Spinal cord (tissue), 10 donors: Measurements from ENCODE around the gene TNFAIP3. TPM values are rescaled to one million over a fixed set of nuclear protein-coding genes. Genes with fewer than 3 reads are reported as not detected.

Experiments
- DNase-seq, 6 donors: peaks; one replicate each; pipeline versions ENCODE4 v3.0.0 to v3.0.0-alpha.2; 2013 to 2015; ENCODE audit warnings: low spot score in 6 of 6, low read depth in 4 of 6
- H3K27ac ChIP-seq: one replicate; pipeline ENCODE4 v1.5.1; 2013; ENCODE audit warnings: low read depth, low read length, control low read depth
- H3K27me3 ChIP-seq: one replicate; pipeline ENCODE4 v1.6.1; 2013; ENCODE audit warnings: low read length; ENCODE audit not compliant: control insufficient read depth, insufficient read depth
- H3K36me3 ChIP-seq: one replicate; pipeline ENCODE4 v1.6.1; 2013; ENCODE audit warnings: low read length; ENCODE audit not compliant: control insufficient read depth, insufficient read depth
- H3K4me1 ChIP-seq: one replicate; pipeline ENCODE4 v1.6.1; 2013; ENCODE audit warnings: low read length; ENCODE audit not compliant: control insufficient read depth, insufficient read depth
- H3K4me3 ChIP-seq: one replicate; pipeline ENCODE4 v1.5.1; 2013; ENCODE audit warnings: low read depth, low read length, control low read depth
- H3K9me3 ChIP-seq: one replicate; pipeline ENCODE4 v1.6.1; 2013; ENCODE audit warnings: low read length; ENCODE audit not compliant: control insufficient read depth, insufficient read depth
- WGBS: methylation state at CpG from one replicate; pipeline ENCODE4 v1.1.5; 2013; ENCODE audit warnings: missing lambda C conversion rate; ENCODE audit not compliant: insufficient coverage; 5-methylcytosine and 5-hydroxymethylcytosine counted together
- long read RNA-seq, 4 donors: transcript quantifications; one replicate each; lab custom pipeline, GENCODE V29; 2026
- polyA plus RNA-seq, 2 donors: library from polyadenylated mRNA; unstranded; fragments of 120-200 nt; gene quantifications; one replicate each; pipeline ENCODE4 v1.2.1, GENCODE V29; 2013; ENCODE audit not compliant: insufficient read length in 2 of 2
- total RNA-seq, 2 donors: library from RNA; depleted of rRNA in 1 of 2; stranded (reverse); fragments of 120-200 nt in 1 of 2; fragments of >200 nt in 1 of 2; gene quantifications; one replicate each; pipeline versions ENCODE4 v1.2.3 to v1.2.4, GENCODE V29; 2013 to 2014
- donor health status: healthy.

The TNFAIP3 gene
- 10 to 100 TPM in 1 of 2 donors, 1 to 10 TPM in 1; 5.1 to 10.0 TPM for total RNA-seq
- 1 to 10 TPM; 4.5 to 4.9 TPM for polyA plus RNA-seq
- long read RNA-seq, donor 1 = 0 reads
- long read RNA-seq, donor 2, partial matches to known transcripts = 0 of 1 reads
- long read RNA-seq, donor 2, other reads (novel, unspliced or antisense) = 0 of 1 reads
- long read RNA-seq, donor 3 = 0 reads
- long read RNA-seq, donor 4 = 0 reads

DNA sequence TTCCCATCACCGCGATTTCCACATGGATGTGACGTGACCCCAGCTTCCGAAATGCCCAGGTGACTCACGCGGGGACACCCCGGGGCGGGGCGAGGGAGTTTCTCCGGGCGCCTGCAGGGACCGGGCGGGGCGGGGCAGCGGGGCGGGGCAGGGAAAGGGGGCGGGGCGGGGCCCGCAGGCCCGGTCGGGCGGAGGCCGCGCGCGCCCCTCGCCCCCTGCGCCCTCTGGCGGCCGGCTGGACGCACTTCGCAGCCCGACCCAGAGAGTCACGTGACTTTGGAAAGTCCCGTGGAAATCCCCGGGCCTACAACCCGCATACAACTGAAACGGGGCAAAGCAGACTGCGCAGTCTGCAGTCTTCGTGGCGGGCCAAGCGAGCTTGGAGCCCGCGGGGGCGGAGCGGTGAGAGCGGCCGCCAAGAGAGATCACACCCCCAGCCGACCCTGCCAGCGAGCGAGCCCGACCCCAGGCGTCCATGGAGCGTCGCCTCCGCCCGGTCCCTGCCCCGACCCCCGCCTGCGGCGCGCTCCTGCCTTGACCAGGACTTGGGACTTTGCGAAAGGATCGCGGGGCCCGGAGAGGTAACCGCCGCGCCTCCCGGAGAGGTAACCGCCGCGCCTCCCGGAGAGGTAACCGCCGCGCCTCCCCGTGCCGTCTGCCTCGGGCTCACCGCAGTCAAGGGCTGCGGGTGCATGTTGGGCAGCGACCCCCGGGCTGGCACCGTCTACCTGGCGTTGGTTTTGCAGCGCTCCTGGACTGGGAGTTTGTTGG, at the start of gene TNFAIP3:
Gene TNFAIP3 (plus strand): TSS at position 346 of the 771 bp plus-strand sequence. CDS start 3,969 bp downstream, outside the sequence.
- peak in 5 of 6 donors; percentile 53 to 96 (median 85) for DNase-seq
- H3K27ac ChIP-seq = peak within 1 kb of the TSS; percentile 65
- peaks cover 17% of the 10 kb centered on the region for H3K4me1 ChIP-seq
- WGBS = under 1% methylated on average over 87 of the region's 87 CpGs
- H3K36me3 ChIP-seq = no peaks in the 10 kb centered on the region
- H3K27me3 ChIP-seq = peaks cover 3% of the 10 kb centered on the region
- peak within 1 kb of the TSS; percentile 74 for H3K4me3 ChIP-seq
- H3K9me3 ChIP-seq = no peaks in the 10 kb centered on the region

GRCh38 chr6:137818440-137818839, 48.6 kb upstream of the TNFAIP3 start:
- DNase-seq = no peak
- H3K4me1 ChIP-seq = no peaks in the 10 kb centered on the region
- H3K27ac ChIP-seq = no peak overlapping the region
- no peak overlapping the region for H3K4me3 ChIP-seq
- no peaks in the 10 kb centered on the region for H3K9me3 ChIP-seq
- 100% methylated on average over 2 of the region's 3 CpGs for WGBS
- H3K36me3 ChIP-seq = no peaks in the 10 kb centered on the region
- no peaks in the 10 kb centered on the region for H3K27me3 ChIP-seq

GRCh38 chr6:137819740-137820139, 47.3 kb upstream of the TNFAIP3 start:
- Histone ChIP-seq H3K27me3 (no peaks in the 10 kb centered on the region), H3K9me3 (no peaks in the 10 kb centered on the region), H3K27ac (no peak overlapping the region), H3K4me1 (peaks cover 4% of the 10 kb centered on the region), H3K4me3 (no peak overlapping the region), H3K36me3 (no peaks in the 10 kb centered on the region)
- 43% methylated on average over 1 of the region's 2 CpGs for WGBS
- no peak for DNase-seq

GRCh38 chr6:137820425-137820824, 46.6 kb upstream of the TNFAIP3 start:
- Histone ChIP-seq H3K36me3 (no peaks in the 10 kb centered on the region), H3K9me3 (no peaks in the 10 kb centered on the region), H3K27ac (no peak overlapping the region), H3K27me3 (no peaks in the 10 kb centered on the region), H3K4me3 (no peak overlapping the region), H3K4me1 (peaks cover 4% of the 10 kb centered on the region)
- no CpG with 5 or more reads among the region's 2 CpGs for WGBS
- no peak for DNase-seq

DNA sequence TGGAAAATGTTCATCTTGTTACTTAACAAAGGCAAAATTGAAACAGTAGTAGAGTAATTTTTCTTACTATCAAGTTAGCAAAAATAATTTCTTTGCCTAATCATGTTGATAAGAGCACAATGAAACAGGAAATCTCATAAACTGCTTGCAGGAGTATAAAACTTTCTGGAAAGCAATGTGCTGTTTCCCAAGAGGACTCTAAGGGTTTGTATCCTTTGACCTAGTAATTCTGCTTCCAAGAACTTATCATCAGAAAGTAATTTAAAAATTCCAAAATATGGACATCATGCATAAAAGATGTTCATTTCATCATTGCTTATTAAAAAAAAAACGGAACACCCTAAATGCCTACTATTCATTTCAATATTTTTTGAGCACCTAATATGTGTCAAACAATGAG, 46.1 kb upstream of the TNFAIP3 start:
- H3K4me1 ChIP-seq = peaks cover 4% of the 10 kb centered on the region
- H3K27ac ChIP-seq = no peak overlapping the region
- no peaks in the 10 kb centered on the region for H3K36me3 ChIP-seq
- no CpG with 5 or more reads among the region's 1 CpG for WGBS
- no peak overlapping the region for H3K4me3 ChIP-seq
- DNase-seq = no peak
- no peaks in the 10 kb centered on the region for H3K27me3 ChIP-seq
- no peaks in the 10 kb centered on the region for H3K9me3 ChIP-seq

- H3K4me1 ChIP-seq = peaks cover 4% of the 10 kb centered on the region
- H3K36me3 ChIP-seq = no peaks in the 10 kb centered on the region
- H3K27ac ChIP-seq = no peak overlapping the region
- DNase-seq = no peak
- 0% methylated on average over 1 of the region's 3 CpGs for WGBS
- no peaks in the 10 kb centered on the region for H3K27me3 ChIP-seq
- no peak overlapping the region for H3K4me3 ChIP-seq
- H3K9me3 ChIP-seq = no peaks in the 10 kb centered on the region
These were observed 45.6 kb upstream of the TNFAIP3 start for GRCh38 chr6:137821491-137821890.

DNA sequence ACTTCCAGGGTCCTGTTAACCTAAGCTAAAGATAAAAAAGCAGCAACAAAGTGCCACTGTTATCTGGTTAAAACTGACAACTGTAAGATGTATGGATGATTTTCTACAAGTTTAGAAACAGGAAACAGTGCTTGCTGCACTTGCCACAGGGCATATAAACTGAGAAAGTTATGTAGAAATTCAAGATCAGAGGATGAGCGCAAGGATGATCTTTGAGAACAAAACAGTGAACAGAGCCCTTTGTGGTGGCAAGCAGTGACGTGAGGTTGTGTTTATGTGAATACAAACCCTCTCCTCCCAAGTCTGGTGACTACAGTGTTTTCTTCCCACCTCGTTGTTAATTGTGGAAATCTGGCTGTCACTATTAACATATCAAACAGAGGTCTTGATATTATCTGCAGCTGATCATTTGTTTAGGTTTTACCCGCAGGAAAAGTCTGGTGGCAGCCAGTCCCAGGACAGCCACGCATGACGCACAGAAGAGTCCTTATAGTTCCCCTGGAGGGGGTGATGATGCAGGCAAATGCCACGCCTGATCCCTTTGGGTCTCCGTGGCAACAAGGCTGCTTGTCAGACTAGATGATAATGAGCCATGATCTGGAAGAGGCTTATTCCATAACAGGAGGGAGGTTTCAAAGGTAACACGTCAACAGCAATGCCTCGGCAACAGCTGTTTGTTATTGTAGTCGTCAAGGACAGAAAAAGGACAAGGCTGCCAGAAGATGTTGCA, 43.1 kb upstream of the TNFAIP3 start:
- H3K27me3 ChIP-seq = no peaks in the 10 kb centered on the region
- no peaks in the 10 kb centered on the region for H3K9me3 ChIP-seq
- no peak overlapping the region for H3K27ac ChIP-seq
- peak in 4 of 6 donors; percentile 7 to 72 (median 28) for DNase-seq
- H3K4me3 ChIP-seq = no peak overlapping the region
- no peaks in the 10 kb centered on the region for H3K36me3 ChIP-seq
- 23% methylated on average over 8 of the region's 11 CpGs for WGBS
- H3K4me1 ChIP-seq = peaks cover 4% of the 10 kb centered on the region

GRCh38 chr6:137824556-137824879, 42.5 kb upstream of the TNFAIP3 start:
- no peak overlapping the region for H3K4me3 ChIP-seq
- no CpG with 5 or more reads among the region's 1 CpG for WGBS
- peak in 1 of 6 donors; percentile 10 for DNase-seq
- H3K27ac ChIP-seq = no peak overlapping the region
- H3K27me3 ChIP-seq = no peaks in the 10 kb centered on the region
- H3K4me1 ChIP-seq = peaks cover 4% of the 10 kb centered on the region
- H3K36me3 ChIP-seq = no peaks in the 10 kb centered on the region
- no peaks in the 10 kb centered on the region for H3K9me3 ChIP-seq

GRCh38 chr6:137824896-137825295, 42.2 kb upstream of the TNFAIP3 start:
- Histone ChIP-seq H3K9me3 (no peaks in the 10 kb centered on the region), H3K36me3 (no peaks in the 10 kb centered on the region), H3K4me3 (no peak overlapping the region), H3K4me1 (peaks cover 4% of the 10 kb centered on the region), H3K27ac (no peak overlapping the region), H3K27me3 (no peaks in the 10 kb centered on the region)
- WGBS = 83% methylated on average over 2 of the region's 2 CpGs
- no peak for DNase-seq
